GM08714 (cell line): ENCODE results near the gene BTG4.

Source experiments
- H3K4me3 ChIP-seq: fragments of 200-500 bp; sonication (Bioruptor generic); 2 replicates; pipeline ENCODE4 v1.5.1; 2014; ENCODE audit warnings: mild to moderate bottlenecking, low read length, inconsistent platforms
- ZNF274 ChIP-seq: IDR thresholded peaks from 2 replicates; pipeline ENCODE4 v1.6.1; 2012; ENCODE audit warnings: mild to moderate bottlenecking, low read depth, low read length

Gene BTG4

GRCh38 chr11:111512296-111513239 is at the start of gene BTG4:
Gene BTG4 (minus strand): TSS chr11:111512386. CDS start chr11:111498776, 13,610 bp downstream.
- peak within 1 kb of the TSS; percentile 21; the same call in 1 of the 2 replicates for H3K4me3 ChIP-seq
- no peak for TF ChIP-seq ZNF274

GRCh38 chr11:111561791-111562325 is 49.7 kb upstream of the BTG4 start:
- no peak for TF ChIP-seq ZNF274
- H3K4me3 ChIP-seq, result no peak overlapping the region

GRCh38 chr11:111561306-111561705 is 49.1 kb upstream of the BTG4 start:
- no peak for TF ChIP-seq ZNF274
- no peak overlapping the region for H3K4me3 ChIP-seq

- no peak for TF ChIP-seq ZNF274
- no peak overlapping the region for H3K4me3 ChIP-seq
These were observed 48.6 kb upstream of the BTG4 start for GRCh38 chr11:111560800-111561199.

- H3K4me3 ChIP-seq, result no peak overlapping the region
- TF ChIP-seq ZNF274, result no peak
These were observed 47.7 kb upstream of the BTG4 start for GRCh38 chr11:111559800-111560464.

- TF ChIP-seq ZNF274, result no peak
These were observed 45.4 kb upstream of the BTG4 start for GRCh38 chr11:111557425-111558111.

GRCh38 chr11:111555255-111555654 is 43.1 kb upstream of the BTG4 start:
- no peak for TF ChIP-seq ZNF274
- no peak overlapping the region for H3K4me3 ChIP-seq

More at GRCh38 chr11:111557425-111558111, 45.4 kb upstream of the BTG4 start:
- H3K4me3 ChIP-seq, result no peak overlapping the region

GRCh38 chr11:111554532-111554931 is 42.3 kb upstream of the BTG4 start:
- TF ChIP-seq ZNF274, result no peak
- H3K4me3 ChIP-seq, result no peak overlapping the region

GRCh38 chr11:111550258-111550657 is 38.1 kb upstream of the BTG4 start:
- H3K4me3 ChIP-seq, result no peak overlapping the region
- no peak for TF ChIP-seq ZNF274

GRCh38 chr11:111549869-111550203 is 37.6 kb upstream of the BTG4 start:
- no peak for TF ChIP-seq ZNF274
- no peak overlapping the region for H3K4me3 ChIP-seq

- TF ChIP-seq ZNF274, result no peak
These were observed 37.1 kb upstream of the BTG4 start for GRCh38 chr11:111549196-111549868.

GRCh38 chr11:111548525-111548924 is 36.3 kb upstream of the BTG4 start:
- no peak for TF ChIP-seq ZNF274
- no peak overlapping the region for H3K4me3 ChIP-seq

More at GRCh38 chr11:111549196-111549868, 37.1 kb upstream of the BTG4 start:
- H3K4me3 ChIP-seq, result no peak overlapping the region

GRCh38 chr11:111542606-111543275 is 30.6 kb upstream of the BTG4 start:
- no peak overlapping the region for H3K4me3 ChIP-seq
- no peak for TF ChIP-seq ZNF274
